Stimulated activated CD8-positive, alpha-beta memory T cell treated with anti-CD3 and anti-CD28 coated beads, Interleukin-15, amount 100 ng/mL, for 4 hours (primary cell): ENCODE results near the gene PCMTD2.
A peak's percentile ranks its signal among the peaks of the same experiment; 100 is the strongest.
"Not testable (repeated sequence)": the region's sequence is repeated elsewhere in the genome, so short reads cannot be mapped to it uniquely, and the experiment has no call there.

Source experiments
- DNase-seq, 2 donors: peaks; one replicate each; pipeline ENCODE4 v3.0.0-alpha.2; 2020; ENCODE audit warnings: low read depth in 2 of 2

The PCMTD2 gene

GRCh38 chr20:64286447-64287263, 31.1 kb downstream of the PCMTD2 start:
- DNase-seq: not testable (repeated sequence)

- DNase-seq: not testable (repeated sequence)
Observed at GRCh38 chr20:64287264-64287590, 31.7 kb downstream of the PCMTD2 start.

GRCh38 chr20:64292167-64292566, 36.6 kb downstream of the PCMTD2 start:
- DNase-seq: not testable (repeated sequence)

- not testable (repeated sequence) for DNase-seq
Observed at GRCh38 chr20:64303086-64303485, 47.5 kb downstream of the PCMTD2 start.

- DNase-seq: not testable (repeated sequence)
Observed at GRCh38 chr20:64313761-64314160, 58.2 kb downstream of the PCMTD2 start.

GRCh38 chr20:64315381-64315780, 59.8 kb downstream of the PCMTD2 start:
- not testable (repeated sequence) for DNase-seq

GRCh38 chr20:64315884-64316283, 60.3 kb downstream of the PCMTD2 start:
- not testable (repeated sequence) for DNase-seq

GRCh38 chr20:64316415-64317083, 61.0 kb downstream of the PCMTD2 start:
- DNase-seq: peak; percentile 45 to 53

- not testable (repeated sequence) for DNase-seq
Observed at GRCh38 chr20:64317331-64317730, 61.8 kb downstream of the PCMTD2 start.

- DNase-seq: not testable (repeated sequence)
Observed at GRCh38 chr20:64318056-64318455, 62.5 kb downstream of the PCMTD2 start.

GRCh38 chr20:64322031-64322789, 66.7 kb downstream of the PCMTD2 start:
- DNase-seq: not testable (repeated sequence)
